Esophagus (tissue), 2 donors: Measurements from ENCODE around the gene MCL1. TPM values are rescaled to one million over a fixed set of nuclear protein-coding genes. Genes with fewer than 3 reads are reported as not detected.

ENCODE experiments used
- H3K27ac ChIP-seq, 2 donors: one replicate each; pipeline ENCODE4 v1.5.1; 2013; ENCODE audit warnings: low read depth in 2 of 2, mild to moderate bottlenecking in 2 of 2, inconsistent platforms in 1 of 2, low read length in 1 of 2, moderate library complexity in 1 of 2
- H3K27me3 ChIP-seq, 2 donors: one replicate each; pipeline ENCODE4 v1.6.1; 2013; ENCODE audit warnings: low read length in 2 of 2, control low read depth in 1 of 2, mild to moderate bottlenecking in 1 of 2; ENCODE audit not compliant: insufficient read depth in 2 of 2, control insufficient read depth in 1 of 2
- H3K36me3 ChIP-seq, 2 donors: one replicate each; pipeline ENCODE4 v1.6.1; 2013; ENCODE audit warnings: low read length in 1 of 2; ENCODE audit not compliant: control insufficient read depth in 2 of 2, insufficient read depth in 2 of 2
- H3K4me1 ChIP-seq, 2 donors: one replicate each; pipeline ENCODE4 v1.6.1; 2013; ENCODE audit warnings: low read length in 1 of 2; ENCODE audit not compliant: control insufficient read depth in 2 of 2, insufficient read depth in 2 of 2
- H3K4me3 ChIP-seq, 2 donors: one replicate each; pipeline ENCODE4 v1.5.1; 2013; ENCODE audit warnings: low read length in 2 of 2, mild to moderate bottlenecking in 2 of 2, low read depth in 1 of 2, moderate library complexity in 1 of 2
- H3K9me3 ChIP-seq, 2 donors: one replicate each; pipeline ENCODE4 v1.6.1; 2013; ENCODE audit warnings: mild to moderate bottlenecking in 2 of 2, low read depth in 1 of 2, low read length in 1 of 2, moderate library complexity in 1 of 2; ENCODE audit not compliant: control insufficient read depth in 2 of 2, insufficient read depth in 1 of 2
- WGBS, 2 donors: extraction: QIAGEN DNeasy Blood & Tissue Kit; methylation state at CpG; one replicate each; pipeline ENCODE4 v1.1.7; 2013; 5-methylcytosine and 5-hydroxymethylcytosine counted together
- polyA plus RNA-seq, 2 donors: library from polyadenylated mRNA; stranded (reverse); fragments of 200-250 nt; gene quantifications; one replicate each; pipeline ENCODE4 v1.2.3, GENCODE V29; 2013
- donor health status: healthy with polysubstance abuse.
- donor health status: Bipolar disorder and iron deficiency.

Gene MCL1
- polyA plus RNA-seq, 2 donors, result 99.3 to 101 TPM

GRCh38 chr1:150552128-150552910 lies 27.1 kb downstream of the MCL1 start:
- peaks cover 0 to 6% of the 10 kb centered on the region in 2 donors for H3K4me1 ChIP-seq
- no peaks in the 10 kb centered on the region for H3K9me3 ChIP-seq
- H3K27ac ChIP-seq, result peak overlapping the region; percentile 62 to 92
- H3K27me3 ChIP-seq, result no peaks in the 10 kb centered on the region
- H3K4me3 ChIP-seq, result no peak overlapping the region
- 32% methylated on average over 13 of the region's 13 CpGs for WGBS, 2 donors
- peaks cover 5 to 15% of the 10 kb centered on the region in 2 donors for H3K36me3 ChIP-seq

GRCh38 chr1:150551784-150552127 lies 27.7 kb downstream of the MCL1 start:
- peak overlapping the region; percentile 57 to 92 for H3K27ac ChIP-seq
- H3K4me1 ChIP-seq, result peaks cover 0 to 6% of the 10 kb centered on the region in 2 donors
- H3K4me3 ChIP-seq, result no peak overlapping the region
- WGBS, 2 donors, result 13 to 35% methylated on average over 1 of the region's 1 CpG
- H3K36me3 ChIP-seq, result peaks cover 5 to 11% of the 10 kb centered on the region in 2 donors
- no peaks in the 10 kb centered on the region for H3K27me3 ChIP-seq
- no peaks in the 10 kb centered on the region for H3K9me3 ChIP-seq

- Histone ChIP-seq H3K27ac (peak overlapping the region; percentile 92), H3K4me1 (peaks cover 0 to 6% of the 10 kb centered on the region in 2 donors), H3K4me3 (peak overlapping the region; percentile 64 to 72), H3K36me3 (peaks cover 5 to 9% of the 10 kb centered on the region in 2 donors), H3K27me3 (no peaks in the 10 kb centered on the region), H3K9me3 (no peaks in the 10 kb centered on the region)
- 59 to 64% methylated on average over 11 of the region's 11 CpGs for WGBS, 2 donors
These were observed 28.2 kb downstream of the MCL1 start for GRCh38 chr1:150551051-150551783.

DNA sequence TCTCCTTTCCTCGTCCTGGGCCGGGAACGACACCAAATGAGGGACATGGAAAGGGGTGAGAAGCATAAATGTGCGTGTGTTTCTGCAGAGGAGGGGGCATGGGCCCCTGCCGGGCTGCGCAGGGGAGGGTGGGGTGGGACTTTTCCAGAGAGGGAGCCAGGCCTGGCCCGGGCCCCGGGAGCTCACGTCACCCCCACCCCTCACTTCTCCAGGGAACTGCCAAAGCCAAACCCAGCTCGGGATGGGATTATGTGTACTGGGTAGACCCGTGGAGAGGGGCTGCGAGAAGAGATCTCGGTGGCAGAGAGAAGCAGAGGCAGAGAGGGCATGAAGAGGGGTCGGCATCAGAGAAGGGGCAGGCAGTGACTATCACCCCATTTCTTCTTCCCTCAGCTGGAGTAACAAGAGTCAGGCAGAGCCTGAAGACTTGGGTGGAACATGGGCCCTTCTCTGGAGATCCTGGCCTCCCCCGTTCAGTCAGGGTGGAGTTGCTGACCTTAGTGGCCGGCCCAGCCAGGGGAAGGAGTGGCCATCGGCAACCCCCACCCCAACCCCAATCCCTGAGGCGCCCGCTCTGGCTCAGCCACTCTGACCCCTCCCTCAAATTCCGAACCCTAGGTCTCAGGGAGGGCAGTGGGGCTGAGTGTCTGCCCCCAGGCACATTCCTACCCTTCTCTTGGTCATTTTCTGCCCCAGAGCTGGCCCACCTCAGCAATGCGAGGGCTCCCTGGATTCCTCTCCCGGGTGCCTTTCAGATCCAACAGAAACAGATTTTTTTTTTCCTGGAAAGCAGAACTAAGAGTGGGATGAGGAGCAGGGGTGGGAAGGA lies 29.0 kb downstream of the MCL1 start:
- Histone ChIP-seq H3K36me3 (peaks cover 2 to 6% of the 10 kb centered on the region in 2 donors), H3K9me3 (no peaks in the 10 kb centered on the region), H3K27me3 (no peaks in the 10 kb centered on the region), H3K27ac (peak overlapping the region; percentile 92), H3K4me1 (peaks cover 0 to 6% of the 10 kb centered on the region in 2 donors), H3K4me3 (peak overlapping the region; percentile 64 to 72)
- 44 to 49% methylated on average over 20 to 22 of the region's 22 CpGs for WGBS, 2 donors

DNA sequence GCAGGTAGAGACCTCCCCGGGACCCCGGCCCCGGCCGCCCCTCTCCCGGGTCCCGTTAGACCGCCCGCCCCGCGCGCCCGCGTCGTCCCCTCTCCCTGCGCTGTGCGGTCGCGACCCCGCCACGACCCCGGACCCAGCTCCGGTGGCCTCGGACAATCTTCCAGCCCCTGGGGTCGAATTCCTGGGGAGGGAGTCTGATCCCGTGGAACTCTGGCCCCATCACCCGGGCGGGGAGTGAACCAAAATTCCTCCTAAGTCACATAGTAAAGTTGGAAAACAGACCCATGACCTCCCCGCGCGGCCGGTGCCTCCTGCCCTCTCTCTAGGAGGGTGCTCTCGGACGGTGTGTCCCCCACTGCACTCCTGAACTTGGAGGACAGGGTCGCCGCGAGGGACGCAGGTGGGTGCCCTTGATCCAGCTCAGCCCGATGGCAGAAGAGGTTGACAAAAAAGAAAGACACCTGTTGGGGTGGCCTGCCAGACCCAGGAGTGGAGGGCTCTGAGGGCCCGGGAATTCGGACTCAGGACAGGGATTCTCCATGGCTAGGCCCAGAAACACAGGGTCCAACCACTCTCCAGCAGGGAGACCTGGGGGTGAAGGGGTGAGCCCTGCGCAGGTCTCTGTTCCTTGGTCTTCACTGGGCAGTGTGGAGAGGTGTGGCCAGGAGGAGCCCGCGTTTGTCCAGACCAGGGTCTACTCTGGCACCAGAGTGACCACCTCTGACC lies 29.8 kb downstream of the MCL1 start:
- H3K27me3 ChIP-seq, result no peaks in the 10 kb centered on the region
- H3K4me1 ChIP-seq, result peaks cover 0 to 6% of the 10 kb centered on the region in 2 donors
- no peaks in the 10 kb centered on the region for H3K9me3 ChIP-seq
- WGBS, 2 donors, result 14 to 29% methylated on average over 22 to 43 of the region's 43 CpGs
- H3K27ac ChIP-seq, result peak overlapping the region; percentile 92
- peak overlapping the region; percentile 64 to 72 for H3K4me3 ChIP-seq
- peaks cover 0 to 6% of the 10 kb centered on the region in 2 donors for H3K36me3 ChIP-seq

DNA sequence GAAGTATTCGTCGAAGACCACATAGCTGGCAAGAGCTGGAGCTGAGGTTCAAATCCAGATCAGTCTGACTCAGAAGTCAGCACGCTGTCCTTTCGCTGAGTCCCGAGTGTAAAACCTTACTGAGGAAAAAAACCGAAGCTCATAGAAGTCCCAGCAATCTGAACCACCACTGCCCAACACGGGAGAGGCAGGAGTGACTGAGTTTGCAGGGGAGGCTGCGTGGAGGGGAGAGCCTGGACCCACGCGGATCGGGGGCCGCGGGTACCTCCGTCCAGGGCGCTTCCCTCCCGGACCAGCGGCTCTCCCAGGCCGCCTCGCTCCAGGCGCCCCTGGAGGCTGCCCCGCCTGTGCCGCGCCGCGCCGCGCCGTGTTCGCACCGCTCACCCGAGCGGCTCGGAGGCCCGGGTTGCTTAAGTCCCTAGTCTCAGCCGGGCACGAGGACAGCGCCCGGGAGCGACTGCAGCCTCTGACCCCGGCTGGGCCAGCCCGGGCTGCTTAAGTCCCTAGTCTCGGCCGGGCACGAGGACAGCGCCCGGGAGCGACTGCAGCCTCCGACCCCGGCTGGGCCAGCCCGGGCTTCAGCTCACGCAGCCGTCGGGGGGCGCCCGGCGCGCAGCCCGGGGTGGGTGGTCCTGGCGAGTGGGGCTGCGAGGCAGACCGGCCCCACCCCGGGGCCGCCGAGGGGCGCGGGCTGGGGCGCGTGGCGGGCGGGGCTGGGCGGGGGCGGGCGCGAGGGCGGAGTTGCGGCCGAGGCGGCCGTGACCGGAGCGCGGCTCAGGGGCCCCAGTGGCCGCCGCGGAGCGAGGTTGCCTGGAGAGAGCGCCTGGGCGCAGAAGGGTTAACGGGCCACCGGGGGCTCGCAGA lies 30.5 kb downstream of the MCL1 start, which contains the start of gene ADAMTSL4:
Gene ADAMTSL4, plus strand, starts transcription at position 777 of the 864 bp plus-strand sequence. CDS start 2,881 bp downstream, outside the sequence.
- 0 to 1% methylated on average over 57 to 91 of the region's 91 CpGs for WGBS, 2 donors
- peaks cover 0 to 6% of the 10 kb centered on the region in 2 donors for H3K4me1 ChIP-seq
- H3K27ac ChIP-seq, result peak within 1 kb of the TSS; percentile 92

GRCh38 chr1:150548324-150548631 lies 31.1 kb downstream of the MCL1 start:
- 44 to 52% methylated on average over 4 of the region's 4 CpGs for WGBS, 2 donors
- Histone ChIP-seq H3K9me3 (no peaks in the 10 kb centered on the region), H3K27ac (peak overlapping the region; percentile 92), H3K4me3 (peak overlapping the region in 1 of 2 donors; percentile 72), H3K4me1 (peaks cover 0 to 9% of the 10 kb centered on the region in 2 donors), H3K27me3 (no peaks in the 10 kb centered on the region), H3K36me3 (peaks cover 0 to 2% of the 10 kb centered on the region in 2 donors)

More for the DNA sequence above, 30.5 kb downstream of the MCL1 start, which contains the start of gene ADAMTSL4:
- no peaks in the 10 kb centered on the region for H3K27me3 ChIP-seq
- H3K36me3 ChIP-seq, result peaks cover 0 to 2% of the 10 kb centered on the region in 2 donors
- no peaks in the 10 kb centered on the region for H3K9me3 ChIP-seq
- H3K4me3 ChIP-seq, result peak within 1 kb of the TSS; percentile 64 to 72

DNA sequence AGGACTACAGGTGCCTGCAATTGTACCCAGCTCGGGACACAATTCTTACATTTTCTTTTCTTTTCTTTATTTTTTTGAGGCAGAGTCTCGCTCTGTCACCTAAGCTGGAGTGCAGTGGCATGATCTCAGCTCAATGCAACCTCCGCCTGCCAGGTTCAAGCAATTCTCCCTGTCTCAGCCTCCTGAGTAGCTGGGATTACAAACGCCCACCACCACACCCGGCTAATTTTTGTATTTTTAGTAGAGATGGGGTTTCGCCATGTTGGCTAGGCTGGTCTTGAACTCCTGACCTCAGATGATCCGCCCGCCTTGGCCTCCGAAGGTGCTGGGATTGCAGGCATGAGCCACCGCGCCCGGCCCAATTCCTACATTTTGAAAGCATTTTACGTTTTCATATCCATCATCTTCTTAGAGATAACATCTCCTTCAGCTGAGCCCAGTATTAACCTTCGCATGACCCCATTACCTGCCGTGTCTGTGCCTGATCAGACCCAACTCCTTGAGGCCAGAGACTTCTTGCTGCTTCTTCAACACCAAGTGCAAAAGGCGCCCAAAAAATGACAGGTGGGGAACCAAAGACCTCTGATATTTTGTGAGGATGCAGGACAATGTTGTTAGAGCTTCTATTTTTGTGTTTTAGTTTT lies 33.0 kb downstream of the MCL1 start:
- H3K4me1 ChIP-seq, result peaks cover 0 to 6% of the 10 kb centered on the region in 2 donors
- no peak overlapping the region for H3K4me3 ChIP-seq
- H3K27ac ChIP-seq, result no peak overlapping the region
- H3K27me3 ChIP-seq, result no peaks in the 10 kb centered on the region
- H3K36me3 ChIP-seq, result no peaks in the 10 kb centered on the region
- WGBS, 2 donors, result 86% methylated on average over 16 of the region's 16 CpGs
- no peaks in the 10 kb centered on the region for H3K9me3 ChIP-seq
